ENCODE data around the gene TMEM89. TPM values are rescaled to one million over a fixed set of nuclear protein-coding genes. Genes with fewer than 3 reads are reported as not detected.

The TMEM89 gene
- polyA plus RNA-seq, 1 donor: 0.09 TPM

DNA sequence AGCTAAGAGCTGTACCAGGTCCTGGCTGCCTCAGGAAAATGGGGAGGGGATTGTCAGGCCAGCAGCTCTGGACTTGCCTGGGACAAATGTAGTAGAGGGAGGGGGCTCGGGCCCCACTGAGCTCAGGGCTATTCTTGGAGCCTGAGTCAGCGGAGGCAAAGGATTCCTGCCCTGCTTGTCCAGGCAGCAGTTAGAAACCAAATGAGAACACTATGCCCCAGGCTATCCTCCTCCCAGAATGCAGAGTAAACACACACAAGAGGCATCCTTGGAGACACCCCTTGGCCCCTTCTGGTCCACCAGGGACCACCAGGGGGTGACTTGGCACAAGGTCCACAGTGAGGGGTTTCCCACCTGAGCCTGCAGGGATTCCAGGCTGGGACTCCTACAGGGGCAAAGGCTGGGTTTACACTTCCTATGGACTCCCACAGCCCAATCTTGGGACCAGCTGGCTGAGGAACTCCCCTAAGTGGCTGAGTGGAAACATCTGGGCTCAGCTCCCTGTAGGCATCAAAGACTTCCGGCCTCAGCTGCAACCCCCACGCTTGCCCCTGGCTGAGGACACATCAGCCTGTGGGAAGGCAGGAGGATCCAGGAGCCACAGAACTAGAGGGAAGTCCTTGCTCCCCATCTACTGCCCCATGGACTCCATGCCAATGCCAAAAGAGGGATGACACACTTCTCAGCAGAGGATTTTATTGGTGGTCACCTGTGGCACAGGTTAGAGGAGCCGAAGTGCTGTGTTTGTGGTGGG lies 23.1 kb downstream of the TMEM89 start:
- H3K27me3 ChIP-seq (ENCODE audit: control insufficient read depth, insufficient read depth, low read length): peaks cover 12% of the 10 kb centered on the region
- H3K9me3 ChIP-seq (ENCODE audit: control insufficient read depth, low read depth, low read length): no peaks in the 10 kb centered on the region
- H3K4me3 ChIP-seq (ENCODE audit: low read length): no peak overlapping the region
- no CpG with 5 or more reads among the region's 5 CpGs for WGBS (ENCODE audit: insufficient coverage, low lambda C conversion rate)
- peaks cover 54% of the 10 kb centered on the region for H3K36me3 ChIP-seq (ENCODE audit: control insufficient read depth, insufficient read depth, low read length)
- H3K27ac ChIP-seq (ENCODE audit: low read length): no peak overlapping the region
- H3K4me1 ChIP-seq (ENCODE audit: control insufficient read depth, insufficient read depth, low read length): peaks cover 23% of the 10 kb centered on the region
- DNase-seq: peak in 1 of 2 donors; percentile 15

DNA sequence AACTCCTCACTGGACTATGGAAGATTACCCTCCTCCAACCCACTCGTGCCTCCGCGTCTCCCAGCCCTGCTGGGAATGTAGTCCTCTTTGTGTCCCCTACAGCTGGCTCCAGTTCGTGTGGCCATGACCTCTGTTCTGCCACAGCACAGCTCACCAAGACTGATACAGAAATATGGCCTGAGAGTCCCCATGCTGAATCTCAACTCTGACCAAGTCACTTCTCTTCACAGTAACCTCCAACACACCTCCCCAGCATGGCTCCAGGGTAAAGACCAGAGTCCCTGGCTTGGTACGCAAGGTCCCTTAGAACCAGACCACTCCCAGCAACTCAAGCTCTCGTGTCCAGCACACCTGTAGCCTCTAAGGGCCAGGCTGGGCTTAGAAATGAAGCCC lies 24.2 kb downstream of the TMEM89 start:
- Histone ChIP-seq H3K4me1 (ENCODE audit: control insufficient read depth, insufficient read depth, low read length) (peaks cover 23% of the 10 kb centered on the region), H3K9me3 (ENCODE audit: control insufficient read depth, low read depth, low read length) (no peaks in the 10 kb centered on the region), H3K27me3 (ENCODE audit: control insufficient read depth, insufficient read depth, low read length) (peaks cover 12% of the 10 kb centered on the region), H3K27ac (ENCODE audit: low read length) (no peak overlapping the region), H3K4me3 (ENCODE audit: low read length) (no peak overlapping the region), H3K36me3 (ENCODE audit: control insufficient read depth, insufficient read depth, low read length) (peaks cover 45% of the 10 kb centered on the region)
- no CpG with 5 or more reads among the region's 6 CpGs for whole genome bisulfite sequencing (ENCODE audit: insufficient coverage, low lambda C conversion rate)
- DNase-seq: no peak

GRCh38 chr3:48596676-48597407 lies 24.7 kb downstream of the TMEM89 start:
- peaks cover 12% of the 10 kb centered on the region for H3K27me3 ChIP-seq (ENCODE audit: control insufficient read depth, insufficient read depth, low read length)
- DNase-seq: no peak
- no peak overlapping the region for H3K4me3 ChIP-seq (ENCODE audit: low read length)
- H3K4me1 ChIP-seq (ENCODE audit: control insufficient read depth, insufficient read depth, low read length): peaks cover 23% of the 10 kb centered on the region
- peaks cover 45% of the 10 kb centered on the region for H3K36me3 ChIP-seq (ENCODE audit: control insufficient read depth, insufficient read depth, low read length)
- H3K27ac ChIP-seq (ENCODE audit: low read length): no peak overlapping the region
- H3K9me3 ChIP-seq (ENCODE audit: control insufficient read depth, low read depth, low read length): no peaks in the 10 kb centered on the region
- WGBS (ENCODE audit: insufficient coverage, low lambda C conversion rate): no CpG with 5 or more reads among the region's 8 CpGs

DNA sequence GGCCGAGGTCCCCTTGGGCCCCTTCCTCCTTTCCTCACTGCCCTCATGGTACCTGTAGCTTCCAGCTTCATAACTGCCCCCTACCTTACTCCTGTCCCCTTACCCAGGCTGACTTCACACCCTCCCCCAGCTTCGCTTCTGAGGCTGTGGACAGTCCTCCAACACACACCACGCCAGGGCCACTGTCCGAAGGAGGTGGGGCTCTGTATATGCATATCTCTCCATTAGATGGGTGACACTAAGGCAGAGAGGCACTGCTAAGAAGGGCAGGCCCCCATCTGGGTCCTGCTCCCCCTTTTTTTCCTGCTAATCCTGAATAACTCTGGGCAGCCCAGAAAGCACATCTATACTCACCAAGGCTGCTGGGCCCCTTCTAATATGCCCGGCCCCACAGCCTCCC lies 25.4 kb downstream of the TMEM89 start:
- Histone ChIP-seq H3K4me1 (ENCODE audit: control insufficient read depth, insufficient read depth, low read length) (peaks cover 23% of the 10 kb centered on the region), H3K9me3 (ENCODE audit: control insufficient read depth, low read depth, low read length) (no peaks in the 10 kb centered on the region), H3K27me3 (ENCODE audit: control insufficient read depth, insufficient read depth, low read length) (peaks cover 12% of the 10 kb centered on the region), H3K4me3 (ENCODE audit: low read length) (no peak overlapping the region), H3K27ac (ENCODE audit: low read length) (peak overlapping the region; percentile 4), H3K36me3 (ENCODE audit: control insufficient read depth, insufficient read depth, low read length) (peaks cover 39% of the 10 kb centered on the region)
- WGBS (ENCODE audit: insufficient coverage, low lambda C conversion rate): no CpG with 5 or more reads among the region's 5 CpGs
- DNase-seq: no peak

DNA sequence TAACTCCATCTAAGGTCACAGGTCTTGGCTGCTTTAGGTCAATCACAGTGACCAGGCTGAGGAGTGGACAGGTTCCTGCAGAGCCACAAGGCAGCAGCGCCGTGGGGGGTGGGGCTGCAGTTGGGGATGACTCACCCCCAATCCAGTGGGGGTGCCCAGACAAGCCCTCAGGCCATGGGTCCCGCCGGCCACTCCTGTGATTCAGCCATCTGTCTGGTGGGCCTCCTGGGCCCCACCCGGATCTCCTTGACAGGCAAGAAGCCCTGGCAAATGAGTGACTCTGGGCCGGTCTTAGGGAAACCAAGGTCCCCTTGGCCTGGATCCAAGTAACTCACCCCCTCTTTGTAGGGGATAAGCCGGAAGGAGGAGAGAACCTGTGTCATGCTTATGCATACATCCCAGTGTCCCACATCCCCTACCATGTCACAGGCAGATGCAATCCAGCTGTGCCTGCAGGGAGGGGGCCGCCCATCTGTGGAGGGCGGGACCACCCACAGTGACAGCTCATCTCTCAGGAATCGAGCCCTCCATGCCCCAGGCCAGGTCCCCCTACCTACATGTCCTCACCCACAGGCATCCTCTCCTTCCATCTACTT lies 25.9 kb downstream of the TMEM89 start:
- H3K9me3 ChIP-seq (ENCODE audit: control insufficient read depth, low read depth, low read length): no peaks in the 10 kb centered on the region
- DNase-seq: peak; percentile 85 to 94
- H3K27ac ChIP-seq (ENCODE audit: low read length): peak overlapping the region; percentile 75
- peak overlapping the region; percentile 52 for H3K4me3 ChIP-seq (ENCODE audit: low read length)
- peaks cover 33% of the 10 kb centered on the region for H3K36me3 ChIP-seq (ENCODE audit: control insufficient read depth, insufficient read depth, low read length)
- no CpG with 5 or more reads among the region's 10 CpGs for WGBS (ENCODE audit: insufficient coverage, low lambda C conversion rate)
- H3K4me1 ChIP-seq (ENCODE audit: control insufficient read depth, insufficient read depth, low read length): peaks cover 23% of the 10 kb centered on the region
- peaks cover 12% of the 10 kb centered on the region for H3K27me3 ChIP-seq (ENCODE audit: control insufficient read depth, insufficient read depth, low read length)

DNA sequence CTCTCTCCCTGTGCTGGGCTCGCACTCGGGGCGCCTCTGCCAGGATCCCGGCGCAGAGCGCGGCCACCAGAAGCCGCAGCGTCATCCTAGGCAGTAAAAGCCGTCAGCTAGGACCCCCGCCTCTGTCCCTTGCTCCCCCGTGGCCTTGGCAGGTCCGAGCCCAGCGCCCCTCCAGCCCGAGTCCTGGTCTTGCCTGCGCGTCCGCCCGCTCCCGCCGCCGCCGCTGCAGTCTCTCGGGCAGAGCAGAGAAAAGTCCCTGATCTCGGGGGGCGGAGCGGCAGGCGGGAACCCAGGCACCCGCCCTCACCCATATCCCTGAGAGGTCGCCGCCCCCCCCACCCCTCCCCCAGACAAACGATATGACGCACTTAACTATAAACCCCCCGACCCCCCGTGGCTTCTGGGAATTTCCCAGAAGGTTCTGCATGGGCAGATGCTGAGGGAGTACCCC lies 26.5 kb downstream of the TMEM89 start, which contains the start of gene COL7A1:
Gene COL7A1 (minus strand): TSS at position 255 of the 451 bp plus-strand sequence. CDS start 170 bp downstream, at position 85.
- peaks cover 31% of the 10 kb centered on the region for H3K36me3 ChIP-seq (ENCODE audit: control insufficient read depth, insufficient read depth, low read length)
- no peaks in the 10 kb centered on the region for H3K9me3 ChIP-seq (ENCODE audit: control insufficient read depth, low read depth, low read length)
- peak within 1 kb of the TSS; percentile 75 for H3K27ac ChIP-seq (ENCODE audit: low read length)

GRCh38 chr3:48594417-48595049 lies 27.0 kb downstream of the TMEM89 start:
- Histone ChIP-seq H3K27me3 (ENCODE audit: control insufficient read depth, insufficient read depth, low read length) (peaks cover 12% of the 10 kb centered on the region), H3K4me1 (ENCODE audit: control insufficient read depth, insufficient read depth, low read length) (peaks cover 23% of the 10 kb centered on the region), H3K36me3 (ENCODE audit: control insufficient read depth, insufficient read depth, low read length) (peaks cover 26% of the 10 kb centered on the region), H3K27ac (ENCODE audit: low read length) (peak overlapping the region; percentile 75), H3K9me3 (ENCODE audit: control insufficient read depth, low read depth, low read length) (no peaks in the 10 kb centered on the region), H3K4me3 (ENCODE audit: low read length) (peak overlapping the region; percentile 52)
- DNase-seq: peak; percentile 40 to 71
- WGBS (ENCODE audit: insufficient coverage, low lambda C conversion rate): no CpG with 5 or more reads among the region's 39 CpGs

More for the DNA sequence above, 26.5 kb downstream of the TMEM89 start, which contains the start of gene COL7A1:
- Histone ChIP-seq H3K4me3 (ENCODE audit: low read length) (peak within 1 kb of the TSS; percentile 52), H3K4me1 (ENCODE audit: control insufficient read depth, insufficient read depth, low read length) (peaks cover 23% of the 10 kb centered on the region), H3K27me3 (ENCODE audit: control insufficient read depth, insufficient read depth, low read length) (peaks cover 12% of the 10 kb centered on the region)
- peak in 1 of 2 donors; percentile 38 for DNase-seq
- no CpG with 5 or more reads among the region's 35 CpGs for WGBS (ENCODE audit: insufficient coverage, low lambda C conversion rate)

DNA sequence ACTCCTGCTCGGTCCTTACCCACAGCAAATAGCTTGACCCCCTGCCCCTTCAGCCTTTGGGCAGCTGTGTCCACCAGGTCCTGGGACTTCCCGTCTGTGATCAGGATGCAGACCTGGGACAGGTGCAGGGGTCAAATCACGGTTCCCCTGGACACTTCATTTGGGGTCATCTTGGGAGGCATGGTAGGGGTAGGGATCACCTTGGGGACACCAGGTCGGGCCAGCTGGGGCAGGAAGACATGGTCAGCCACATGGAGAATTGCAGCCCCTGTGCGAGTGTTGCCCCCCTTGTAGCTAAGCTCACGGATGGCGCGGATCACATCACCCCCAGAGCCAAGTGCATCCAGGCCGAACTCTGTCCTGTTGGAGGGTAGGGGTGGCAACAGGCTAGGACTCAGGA lies 28.2 kb downstream of the TMEM89 start:
- H3K36me3 ChIP-seq (ENCODE audit: control insufficient read depth, insufficient read depth, low read length): peaks cover 17% of the 10 kb centered on the region
- no peak overlapping the region for H3K27ac ChIP-seq (ENCODE audit: low read length)
- DNase-seq: no peak
- no CpG with 5 or more reads among the region's 9 CpGs for WGBS (ENCODE audit: insufficient coverage, low lambda C conversion rate)
- H3K9me3 ChIP-seq (ENCODE audit: control insufficient read depth, low read depth, low read length): no peaks in the 10 kb centered on the region
- peaks cover 23% of the 10 kb centered on the region for H3K4me1 ChIP-seq (ENCODE audit: control insufficient read depth, insufficient read depth, low read length)
- H3K4me3 ChIP-seq (ENCODE audit: low read length): no peak overlapping the region
- peaks cover 14% of the 10 kb centered on the region for H3K27me3 ChIP-seq (ENCODE audit: control insufficient read depth, insufficient read depth, low read length)

DNA sequence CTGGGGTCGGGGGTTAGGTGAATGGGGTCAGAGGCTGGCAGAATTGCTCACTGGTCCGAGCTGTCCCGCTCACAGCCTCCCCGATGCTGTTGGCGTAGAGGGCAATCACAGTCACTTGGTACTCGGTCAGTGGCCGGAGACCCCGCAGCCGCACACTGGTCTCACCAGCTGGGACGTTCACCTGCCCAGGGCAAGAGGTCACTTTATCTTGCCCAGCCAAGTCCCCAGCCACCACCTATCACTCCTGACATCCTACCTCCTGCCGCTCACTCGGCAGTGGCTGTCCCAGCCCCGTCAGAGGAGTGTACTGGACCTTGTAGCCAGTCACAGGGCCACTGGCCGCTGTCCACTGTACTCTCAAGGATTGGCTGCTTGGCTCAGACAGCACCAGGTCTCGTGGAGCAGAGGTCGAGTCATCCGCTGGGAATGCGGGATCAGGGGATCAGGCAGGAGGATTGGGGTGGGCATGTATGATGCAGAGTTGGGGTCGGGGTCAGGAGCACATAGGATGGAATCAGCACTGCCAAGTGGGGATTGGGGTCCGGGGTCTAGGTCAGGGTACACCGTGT lies 29.0 kb downstream of the TMEM89 start:
- WGBS (ENCODE audit: insufficient coverage, low lambda C conversion rate): no CpG with 5 or more reads among the region's 21 CpGs

More for the DNA sequence above, 29.0 kb downstream of the TMEM89 start:
- no peak for DNase-seq
- H3K27ac ChIP-seq (ENCODE audit: low read length): no peak overlapping the region
- no peak overlapping the region for H3K4me3 ChIP-seq (ENCODE audit: low read length)
- H3K4me1 ChIP-seq (ENCODE audit: control insufficient read depth, insufficient read depth, low read length): peaks cover 23% of the 10 kb centered on the region
- no peaks in the 10 kb centered on the region for H3K9me3 ChIP-seq (ENCODE audit: control insufficient read depth, low read depth, low read length)
- H3K36me3 ChIP-seq (ENCODE audit: control insufficient read depth, insufficient read depth, low read length): peaks cover 11% of the 10 kb centered on the region
- H3K27me3 ChIP-seq (ENCODE audit: control insufficient read depth, insufficient read depth, low read length): peaks cover 14% of the 10 kb centered on the region

All from large intestine (tissue), 3 donors.